NCI-H1092 treated with DMSO at 0.1 percent for 48 hours (cell line): ENCODE data around the gene VKORC1L1.
"Not testable (repeated sequence)": the region's sequence is repeated elsewhere in the genome, so short reads cannot be mapped to it uniquely, and the experiment has no call there.

Experiments used
- DNase-seq: peaks from one replicate; lab custom pipeline; 2025; lab: John Stamatoyannopoulos, UW

Gene VKORC1L1

DNA sequence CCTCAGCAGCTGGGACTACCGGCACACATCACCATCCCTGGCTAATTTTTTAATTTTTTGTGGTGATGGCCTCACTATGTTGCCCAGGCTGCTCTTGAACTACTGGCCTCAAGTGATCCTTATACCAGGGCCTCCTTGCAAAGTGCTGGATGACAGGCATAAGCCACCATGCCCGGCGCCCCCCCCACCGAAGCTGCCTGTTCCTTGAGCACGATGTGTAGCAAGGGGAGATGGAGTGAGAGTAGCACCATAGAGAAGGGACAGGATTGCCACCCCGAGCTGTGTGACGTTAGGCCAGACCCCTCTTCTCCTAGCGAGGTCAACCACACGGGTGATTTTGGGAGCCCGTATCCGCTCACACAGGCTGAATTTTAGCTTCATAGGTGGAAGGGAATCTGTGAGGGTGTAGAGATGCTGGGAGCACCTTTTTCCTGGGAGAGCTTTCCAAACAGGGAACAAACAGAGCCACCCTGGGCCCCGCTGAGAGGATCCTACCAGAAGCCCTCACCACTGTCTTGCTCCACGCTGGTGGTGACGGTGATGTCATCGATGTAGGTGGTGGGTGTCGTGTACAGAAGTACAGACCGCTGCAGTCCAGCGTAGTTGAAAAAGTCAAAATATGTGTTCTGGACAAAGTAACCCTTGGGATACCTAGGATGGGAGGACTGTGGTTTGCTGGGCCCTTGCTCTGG lies 106.2 kb downstream of the VKORC1L1 start:
- no peak for DNase-seq

DNA sequence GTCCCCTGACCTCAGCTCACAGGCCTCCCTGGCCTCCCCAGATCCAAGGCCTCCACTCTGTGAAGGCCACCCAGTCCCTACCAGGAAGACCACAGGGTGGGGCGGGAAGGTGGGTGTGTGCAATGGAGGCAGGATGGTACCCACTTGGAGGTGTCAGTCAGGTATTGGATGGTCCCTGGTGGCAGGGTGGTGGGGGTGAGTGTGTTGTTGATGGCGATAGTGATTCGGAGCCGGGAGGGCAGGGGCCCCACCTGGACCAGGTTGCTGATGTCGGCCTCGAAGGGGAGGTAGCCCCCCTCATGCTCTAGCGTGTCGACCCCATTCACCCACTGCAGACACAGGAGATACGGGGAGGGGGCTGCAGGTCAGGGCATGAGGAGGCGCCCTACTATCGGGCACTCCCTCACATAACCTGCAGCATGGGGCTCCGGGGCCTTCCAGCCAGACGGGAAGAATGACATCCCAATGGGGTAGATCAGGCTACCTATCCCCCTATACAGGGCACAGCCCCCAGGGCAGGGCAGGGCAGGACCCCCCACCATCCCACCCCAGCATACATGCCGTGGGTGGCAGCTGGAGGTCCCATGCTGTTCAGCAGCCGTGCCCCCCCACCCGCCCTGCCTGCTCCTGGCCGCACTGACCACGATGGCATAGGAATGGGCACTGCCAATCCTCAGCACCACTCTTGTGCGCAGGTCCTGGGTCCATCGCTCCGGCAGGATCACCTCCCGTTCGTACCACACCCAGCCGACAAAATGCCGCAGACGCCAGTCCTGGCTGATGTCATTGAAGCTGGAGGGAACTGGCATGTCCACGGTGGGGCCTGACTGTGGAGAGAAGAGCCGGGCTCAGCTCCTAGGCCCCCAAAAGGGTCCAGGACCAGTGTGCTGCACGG lies 107.0 kb downstream of the VKORC1L1 start:
- DNase-seq, result no peak

GRCh38 chr7:65980478-65981250 lies 107.8 kb downstream of the VKORC1L1 start:
- DNase-seq, result no peak

DNA sequence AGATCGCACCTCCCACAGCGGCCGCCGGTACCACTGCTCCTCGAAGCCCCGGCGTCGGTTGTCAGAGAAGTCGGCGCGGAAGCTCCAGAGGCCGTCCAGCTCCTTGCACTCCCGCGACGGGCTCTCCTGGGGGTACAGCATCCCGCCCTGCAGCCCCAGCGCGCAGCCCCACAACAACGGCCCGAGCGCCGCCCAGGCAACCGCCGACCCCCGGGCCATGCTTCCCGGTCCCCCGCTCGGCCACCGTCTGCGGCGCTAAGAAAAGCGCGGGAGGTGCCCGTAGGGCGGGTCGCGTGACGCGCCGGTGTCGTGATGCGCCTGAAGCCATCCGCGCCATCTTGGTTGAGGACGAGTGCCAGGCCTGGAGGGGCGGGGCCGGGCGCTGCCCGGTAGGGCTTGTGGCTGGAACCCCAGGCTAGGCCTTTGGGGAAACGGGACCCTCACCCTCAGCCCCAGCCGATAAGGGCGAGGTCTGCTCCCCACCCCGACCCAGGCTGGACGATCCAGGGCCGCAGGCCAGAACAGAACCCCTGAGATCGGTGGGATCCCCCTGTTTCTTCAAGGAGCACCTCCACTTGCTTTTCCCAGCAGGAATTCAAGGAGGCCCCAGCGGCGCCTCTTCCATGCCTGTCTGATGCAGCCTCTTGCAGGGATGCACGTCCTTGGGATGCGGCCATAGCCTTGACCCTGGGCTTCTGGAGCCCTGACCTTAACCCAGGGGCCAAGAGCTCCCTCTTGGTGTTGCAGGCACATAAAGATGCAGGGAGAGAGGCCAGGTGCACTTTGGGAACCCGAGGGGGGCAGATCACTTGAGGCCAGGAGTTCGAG lies 109.3 kb downstream of the VKORC1L1 start, which contains the start of gene GUSB:
Gene GUSB (minus strand): TSS at position 249 of the 828 bp plus-strand sequence. CDS start 30 bp downstream, at position 219.
- peak; percentile 92 for DNase-seq

- DNase-seq, result no peak
These were observed 111.2 kb downstream of the VKORC1L1 start for GRCh38 chr7:65983965-65984658.

DNA sequence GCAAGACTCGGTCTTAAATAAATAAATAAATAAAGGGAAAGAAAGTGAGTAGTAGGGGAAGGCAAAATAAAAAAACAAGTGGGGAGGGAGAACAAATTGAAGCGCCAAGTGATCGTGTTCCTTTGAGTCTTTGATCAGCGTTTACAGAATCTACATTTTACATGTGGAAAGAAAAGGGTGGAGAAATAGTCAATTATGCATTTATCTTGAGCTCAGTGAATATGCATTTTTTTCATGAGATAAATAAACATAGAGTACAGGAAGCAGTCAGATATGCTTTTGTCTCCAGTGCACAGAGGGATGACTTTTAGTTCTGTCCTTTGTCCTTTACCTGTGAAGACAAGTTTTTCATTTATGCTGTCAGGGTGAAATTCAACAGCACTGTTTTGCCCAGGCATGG lies 115.2 kb downstream of the VKORC1L1 start:
- no peak for DNase-seq

- DNase-seq, result not testable (repeated sequence)
These were observed 115.6 kb downstream of the VKORC1L1 start for GRCh38 chr7:65988503-65988902.

DNA sequence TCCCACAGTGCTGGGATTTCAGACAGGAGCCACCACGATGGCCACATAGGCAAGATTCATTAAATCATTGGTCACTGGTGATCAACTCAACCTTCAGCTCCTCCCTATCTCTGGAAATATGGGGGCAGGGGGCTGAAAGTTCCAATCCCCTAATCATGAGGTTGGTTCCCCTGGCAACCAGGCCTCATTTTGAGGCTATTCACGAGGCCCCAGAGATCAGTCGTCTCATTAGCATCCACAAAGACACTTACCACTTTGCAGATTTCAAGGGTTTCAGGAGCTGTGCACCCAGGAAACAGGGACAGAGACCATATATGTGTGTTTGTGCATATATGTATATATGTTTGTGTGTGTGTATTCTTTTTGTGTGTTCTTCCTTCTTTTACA lies 116.8 kb downstream of the VKORC1L1 start:
- DNase-seq, result peak; percentile 7

DNA sequence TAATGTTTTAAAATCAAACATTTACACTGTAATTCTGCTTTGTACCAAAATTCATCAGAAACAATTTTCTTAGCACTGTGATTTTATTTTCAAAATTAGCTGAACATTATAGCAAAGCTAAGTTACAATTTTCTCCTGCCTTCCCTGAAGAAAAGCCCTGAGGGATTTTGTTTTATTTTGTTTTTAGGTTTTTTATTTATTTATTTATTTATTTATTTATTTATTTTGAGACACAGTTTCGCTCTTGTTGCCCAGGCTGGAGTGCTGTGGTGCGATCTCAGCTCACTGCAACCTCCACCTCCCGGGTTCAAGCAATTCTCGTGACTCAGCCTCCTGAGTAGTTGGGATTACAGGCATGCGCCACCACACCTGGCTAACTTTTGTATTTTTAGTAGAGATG lies 119.0 kb downstream of the VKORC1L1 start:
- not testable (repeated sequence) for DNase-seq

DNA sequence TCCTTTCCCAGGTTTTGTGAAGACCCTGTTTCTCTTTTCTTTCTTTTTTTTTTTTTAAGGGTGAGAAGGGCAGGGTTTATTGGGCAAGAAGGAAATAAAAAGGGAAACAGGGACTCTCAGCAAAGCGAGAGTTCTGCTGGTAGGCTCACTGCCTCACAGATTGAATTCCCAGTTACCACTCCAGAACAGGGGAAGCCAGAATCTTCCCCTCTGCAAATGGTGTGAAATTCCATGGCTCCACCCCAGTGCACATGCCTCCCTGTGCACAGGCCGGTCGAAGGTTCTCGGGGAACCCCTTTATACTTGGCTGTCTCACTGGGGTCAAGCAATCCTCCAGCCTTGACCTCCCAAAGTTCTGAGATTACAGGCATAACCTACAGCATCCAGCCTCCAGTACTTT lies 119.7 kb downstream of the VKORC1L1 start:
- no peak for DNase-seq

GRCh38 chr7:65994984-65995383 lies 122.1 kb downstream of the VKORC1L1 start:
- not testable (repeated sequence) for DNase-seq

- not testable (repeated sequence) for DNase-seq
These were observed 128.0 kb downstream of the VKORC1L1 start for GRCh38 chr7:66000823-66001417.

DNA sequence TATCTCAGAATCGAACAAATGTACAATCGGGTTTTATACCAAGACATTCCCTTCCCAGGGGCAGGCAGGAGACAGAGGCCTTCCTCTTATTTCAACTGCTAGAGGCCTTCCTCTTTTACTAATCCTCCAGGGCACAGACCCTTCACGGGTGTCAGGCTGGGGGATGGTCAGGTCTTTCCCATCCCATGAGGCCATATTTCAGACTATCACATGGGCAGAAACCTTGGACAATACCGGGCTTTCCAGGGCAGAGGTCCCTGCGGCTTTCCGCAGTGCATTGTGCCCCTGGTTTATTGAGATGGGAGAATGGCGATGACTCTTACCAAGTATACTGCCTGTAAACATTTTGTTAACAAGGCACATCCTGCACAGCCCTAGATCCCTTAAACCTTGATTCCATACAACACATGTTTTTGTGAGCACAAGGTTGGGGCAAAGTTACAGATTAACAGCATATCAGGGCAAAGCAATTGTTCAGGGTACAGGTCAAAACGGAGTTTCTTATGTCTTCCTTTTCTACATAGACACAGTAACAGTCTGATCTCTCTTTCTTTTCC lies 132.3 kb downstream of the VKORC1L1 start:
- not testable (repeated sequence) for DNase-seq

DNA sequence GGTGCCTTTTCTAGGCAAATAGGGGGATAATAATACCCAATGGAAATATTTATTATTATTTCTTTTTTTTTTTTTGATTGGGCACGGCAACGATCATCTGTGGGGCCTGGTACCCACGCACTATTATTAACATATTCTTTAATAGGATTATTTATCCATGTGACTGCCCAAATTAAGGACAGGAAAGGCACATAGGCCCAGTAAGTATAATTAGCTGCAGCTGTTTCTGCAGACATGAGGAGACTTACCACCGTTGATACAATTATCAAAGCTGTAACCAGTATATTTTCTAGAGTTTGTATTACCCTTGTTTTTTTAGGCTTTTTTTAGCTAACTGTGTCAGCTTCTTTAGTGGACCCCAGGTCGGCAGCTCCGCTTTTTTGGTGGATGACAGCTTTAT lies 134.4 kb downstream of the VKORC1L1 start:
- DNase-seq, result no peak
